Chondrocyte (in vitro differentiated cells): ENCODE results near the gene SFMBT2. TPM values are rescaled to one million over a fixed set of nuclear protein-coding genes. Genes with fewer than 3 reads are reported as not detected.

Source experiments
- DNase-seq: peaks from one replicate; pipeline ENCODE4 v3.0.0; 2021; ENCODE audit warnings: mixed read lengths, low spot score
- H3K27ac Mint-ChIP-seq: one replicate; pipeline ENCODE4 v1.8.0; 2021; ENCODE audit warnings: mild to moderate bottlenecking, moderate library complexity, mixed read lengths; ENCODE audit not compliant: unreplicated experiment
- H3K27me3 Mint-ChIP-seq: 2 replicates; pipeline ENCODE4 v1.8.0; 2021; ENCODE audit warnings: low read depth, mixed read lengths
- H3K36me3 Mint-ChIP-seq: 2 replicates; pipeline ENCODE4 v1.8.0; 2021; ENCODE audit warnings: low read depth, mixed read lengths
- H3K4me1 Mint-ChIP-seq: 2 replicates; pipeline ENCODE4 v1.8.0; 2021; ENCODE audit warnings: low read depth, mild to moderate bottlenecking, mixed read lengths
- H3K4me3 Mint-ChIP-seq: one replicate; pipeline ENCODE4 v1.8.0; 2021; ENCODE audit warnings: mild to moderate bottlenecking, moderate library complexity, mixed read lengths; ENCODE audit not compliant: unreplicated experiment
- H3K9me3 Mint-ChIP-seq: 2 replicates; pipeline ENCODE4 v1.8.0; 2021; ENCODE audit warnings: low read depth, mixed read lengths
- CTCF ChIP-seq: fragments of 200-600 bp; sonication (generic); IDR thresholded peaks from 2 replicates; pipeline ENCODE4 v1.5.0; 2021; ENCODE audit warnings: antibody characterized with exemption, mild to moderate bottlenecking, moderate library complexity
- total RNA-seq: library from RNA; stranded (reverse); gene quantifications from 3 replicates; pipeline ENCODE4 v1.2.1, GENCODE V29; 2021

Gene SFMBT2
- total RNA-seq, 1 donor from 2014 or later = 1.9 TPM

- TF ChIP-seq CTCF = no peak
- H3K36me3 Mint-ChIP-seq = peaks cover 4% of the 10 kb centered on the region
- no peak for DNase-seq
- H3K27ac Mint-ChIP-seq = no peak overlapping the region
- H3K4me1 Mint-ChIP-seq = no peaks in the 10 kb centered on the region
- no peaks in the 10 kb centered on the region for H3K9me3 Mint-ChIP-seq
- no peak overlapping the region for H3K4me3 Mint-ChIP-seq
- no peaks in the 10 kb centered on the region for H3K27me3 Mint-ChIP-seq
These were observed 231.3 kb downstream of the SFMBT2 start for GRCh38 chr10:7179536-7179935.

DNA sequence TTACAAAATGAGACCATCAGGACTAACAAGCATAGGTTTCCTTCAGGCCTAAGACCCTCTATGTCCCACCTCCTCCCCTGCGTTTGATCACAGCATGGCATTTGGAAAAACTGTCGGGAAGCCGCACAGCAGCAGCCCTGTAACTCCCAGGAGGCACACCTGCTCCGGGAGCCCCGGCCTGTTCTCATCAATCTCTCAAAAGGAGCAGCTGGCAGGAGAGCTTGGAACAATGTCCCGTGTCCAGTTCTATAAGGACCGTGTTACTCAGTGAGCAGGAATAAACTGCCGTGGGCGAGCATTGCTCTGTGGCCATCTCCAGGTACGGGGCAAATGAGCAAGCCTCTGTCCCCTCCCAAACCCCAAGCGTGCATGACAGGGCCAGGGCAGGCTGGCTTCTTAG lies 236.9 kb downstream of the SFMBT2 start:
- H3K4me3 Mint-ChIP-seq = no peak overlapping the region
- H3K27me3 Mint-ChIP-seq = no peaks in the 10 kb centered on the region
- TF ChIP-seq CTCF = no peak
- no peak for DNase-seq
- peaks cover 6% of the 10 kb centered on the region for H3K36me3 Mint-ChIP-seq
- no peaks in the 10 kb centered on the region for H3K4me1 Mint-ChIP-seq
- no peaks in the 10 kb centered on the region for H3K9me3 Mint-ChIP-seq
- H3K27ac Mint-ChIP-seq = no peak overlapping the region

GRCh38 chr10:7171825-7172224 lies 239.0 kb downstream of the SFMBT2 start:
- H3K9me3 Mint-ChIP-seq = no peaks in the 10 kb centered on the region
- no peak overlapping the region for H3K4me3 Mint-ChIP-seq
- no peak overlapping the region for H3K27ac Mint-ChIP-seq
- peaks cover 6% of the 10 kb centered on the region for H3K36me3 Mint-ChIP-seq
- no peak for TF ChIP-seq CTCF
- no peaks in the 10 kb centered on the region for H3K27me3 Mint-ChIP-seq
- DNase-seq = peak; percentile 90
- H3K4me1 Mint-ChIP-seq = no peaks in the 10 kb centered on the region

DNA sequence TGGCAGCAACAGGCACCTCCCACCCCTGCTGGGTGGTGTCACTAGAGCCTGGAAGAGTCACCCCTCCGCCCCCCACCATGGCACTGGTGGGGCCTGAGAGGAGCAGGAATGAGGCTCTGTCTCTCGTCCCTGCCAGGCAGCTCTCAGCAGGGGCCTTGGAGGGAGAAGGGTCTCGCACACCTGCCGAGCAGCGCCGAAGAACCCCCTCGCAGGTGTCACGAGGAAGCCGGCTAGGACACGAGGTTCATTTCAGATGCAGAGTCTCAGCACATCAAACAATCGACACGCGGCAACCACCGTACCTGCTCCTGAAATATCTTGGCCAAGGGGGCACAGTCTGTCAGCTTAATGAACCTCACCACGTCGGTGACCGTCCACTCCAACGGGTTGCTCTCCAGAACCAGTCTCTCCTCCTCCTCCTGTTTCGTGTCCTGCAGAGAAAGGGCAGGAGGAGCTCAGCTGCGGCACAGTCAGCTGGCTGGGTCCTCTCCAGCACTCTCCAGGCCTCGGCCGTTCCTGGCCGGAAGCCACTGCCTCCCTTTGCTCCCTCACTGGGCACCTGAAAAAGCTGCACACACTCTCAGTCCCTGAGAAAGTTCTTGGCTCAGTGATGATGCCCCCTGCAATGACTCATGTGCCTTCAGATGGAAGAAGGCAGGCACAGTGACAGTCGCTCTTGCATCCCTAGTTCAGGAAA lies 240.1 kb downstream of the SFMBT2 start:
- Mint-ChIP-seq H3K9me3 (no peaks in the 10 kb centered on the region), H3K27me3 (no peaks in the 10 kb centered on the region), H3K36me3 (peaks cover 6% of the 10 kb centered on the region), H3K4me1 (no peaks in the 10 kb centered on the region), H3K27ac (no peak overlapping the region), H3K4me3 (no peak overlapping the region)
- DNase-seq = peak; percentile 69
- no peak for TF ChIP-seq CTCF

DNA sequence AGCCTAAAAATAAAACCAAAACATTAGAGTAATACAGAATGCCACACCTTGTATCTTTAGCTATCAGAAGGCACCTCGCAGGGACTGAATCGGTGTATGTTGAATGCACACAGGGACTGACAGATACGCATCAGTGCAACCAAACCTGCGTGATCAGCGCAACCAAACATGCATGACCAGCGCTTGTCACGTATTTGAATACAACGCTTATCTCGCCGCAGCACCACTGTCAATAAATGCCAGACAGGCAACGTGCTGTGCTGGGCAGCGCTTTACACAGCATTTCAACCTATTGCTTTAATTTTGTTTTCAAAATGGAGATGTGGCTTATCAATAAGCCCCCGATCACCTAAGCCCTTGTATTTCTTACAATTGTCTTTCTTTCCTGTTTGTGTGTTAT lies 242.4 kb downstream of the SFMBT2 start:
- H3K27me3 Mint-ChIP-seq = no peaks in the 10 kb centered on the region
- H3K36me3 Mint-ChIP-seq = peaks cover 1% of the 10 kb centered on the region
- H3K4me1 Mint-ChIP-seq = no peaks in the 10 kb centered on the region
- H3K4me3 Mint-ChIP-seq = no peak overlapping the region
- no peaks in the 10 kb centered on the region for H3K9me3 Mint-ChIP-seq
- no peak overlapping the region for H3K27ac Mint-ChIP-seq
- no peak for TF ChIP-seq CTCF
- DNase-seq = no peak
